Mononuclear cell (primary cell): ENCODE results near the gene LRP1B. TPM values are rescaled to one million over a fixed set of nuclear protein-coding genes. Genes with fewer than 3 reads are reported as not detected.

Experiments used
- H3K27me3 ChIP-seq: 2 replicates; pipeline ENCODE4 v1.6.0; 2011; ENCODE audit warnings: low read length, control low read depth; ENCODE audit not compliant: insufficient read depth
- H3K4me1 ChIP-seq: 2 replicates; pipeline ENCODE4 v1.5.1; 2011; ENCODE audit warnings: mild to moderate bottlenecking, low read length, control low read depth; ENCODE audit not compliant: insufficient read depth
- H3K4me3 ChIP-seq: 2 replicates; pipeline ENCODE4 v1.5.1; 2011; ENCODE audit warnings: mild to moderate bottlenecking, low read length, moderate library complexity
- H3K9me3 ChIP-seq: 2 replicates; pipeline ENCODE4 v1.5.1; 2011; ENCODE audit warnings: low read depth, mild to moderate bottlenecking, control low read depth, low read length
- total RNA-seq: library from RNA; depleted of rRNA; stranded (reverse); fragments of >200 nt; gene quantifications from one replicate; pipeline ENCODE4 v1.2.3, GENCODE V29; 2012

LRP1B gene
- total RNA-seq, 1 donor: under 0.01 TPM

- Histone ChIP-seq H3K4me3 (no peak overlapping the region), H3K27me3 (no peaks in the 10 kb centered on the region), H3K9me3 (no peaks in the 10 kb centered on the region), H3K4me1 (no peaks in the 10 kb centered on the region)
Measured at GRCh38 chr2:142076317-142076716, 54.5 kb downstream of the LRP1B start.

- H3K4me1 ChIP-seq: no peaks in the 10 kb centered on the region
- no peaks in the 10 kb centered on the region for H3K9me3 ChIP-seq
- no peaks in the 10 kb centered on the region for H3K27me3 ChIP-seq
- no peak overlapping the region for H3K4me3 ChIP-seq
Measured at GRCh38 chr2:142075826-142076225, 55.0 kb downstream of the LRP1B start.

- H3K4me1 ChIP-seq: no peaks in the 10 kb centered on the region
- H3K9me3 ChIP-seq: no peaks in the 10 kb centered on the region
- no peak overlapping the region for H3K4me3 ChIP-seq
- H3K27me3 ChIP-seq: no peaks in the 10 kb centered on the region
Measured at GRCh38 chr2:142069251-142069888, 61.4 kb downstream of the LRP1B start.

GRCh38 chr2:142065700-142066099, 65.1 kb downstream of the LRP1B start:
- Histone ChIP-seq H3K4me3 (no peak overlapping the region), H3K27me3 (no peaks in the 10 kb centered on the region), H3K4me1 (no peaks in the 10 kb centered on the region), H3K9me3 (no peaks in the 10 kb centered on the region)

GRCh38 chr2:142065156-142065555, 65.7 kb downstream of the LRP1B start:
- Histone ChIP-seq H3K4me1 (no peaks in the 10 kb centered on the region), H3K27me3 (no peaks in the 10 kb centered on the region), H3K9me3 (no peaks in the 10 kb centered on the region), H3K4me3 (no peak overlapping the region)

GRCh38 chr2:142061733-142062132, 69.1 kb downstream of the LRP1B start:
- no peaks in the 10 kb centered on the region for H3K4me1 ChIP-seq
- H3K4me3 ChIP-seq: no peak overlapping the region
- no peaks in the 10 kb centered on the region for H3K9me3 ChIP-seq
- H3K27me3 ChIP-seq: no peaks in the 10 kb centered on the region

GRCh38 chr2:142058149-142058548, 72.7 kb downstream of the LRP1B start:
- no peak overlapping the region for H3K4me3 ChIP-seq

GRCh38 chr2:142056784-142057183, 74.0 kb downstream of the LRP1B start:
- Histone ChIP-seq H3K9me3 (no peaks in the 10 kb centered on the region), H3K27me3 (no peaks in the 10 kb centered on the region), H3K4me3 (no peak overlapping the region), H3K4me1 (no peaks in the 10 kb centered on the region)

More at GRCh38 chr2:142058149-142058548, 72.7 kb downstream of the LRP1B start:
- H3K27me3 ChIP-seq: no peaks in the 10 kb centered on the region
- H3K4me1 ChIP-seq: no peaks in the 10 kb centered on the region
- no peaks in the 10 kb centered on the region for H3K9me3 ChIP-seq

- H3K9me3 ChIP-seq: no peaks in the 10 kb centered on the region
- no peaks in the 10 kb centered on the region for H3K27me3 ChIP-seq
- no peaks in the 10 kb centered on the region for H3K4me1 ChIP-seq
- no peak overlapping the region for H3K4me3 ChIP-seq
Measured at GRCh38 chr2:142052220-142052863, 78.5 kb downstream of the LRP1B start.

GRCh38 chr2:142048581-142048980, 82.2 kb downstream of the LRP1B start:
- Histone ChIP-seq H3K27me3 (no peaks in the 10 kb centered on the region), H3K4me1 (no peaks in the 10 kb centered on the region), H3K4me3 (no peak overlapping the region), H3K9me3 (no peaks in the 10 kb centered on the region)

GRCh38 chr2:142045641-142046040, 85.2 kb downstream of the LRP1B start:
- no peaks in the 10 kb centered on the region for H3K27me3 ChIP-seq
- H3K4me1 ChIP-seq: no peaks in the 10 kb centered on the region
- H3K9me3 ChIP-seq: no peaks in the 10 kb centered on the region
- H3K4me3 ChIP-seq: no peak overlapping the region

GRCh38 chr2:142044197-142044596, 86.6 kb downstream of the LRP1B start:
- H3K9me3 ChIP-seq: no peaks in the 10 kb centered on the region
- no peaks in the 10 kb centered on the region for H3K27me3 ChIP-seq
- no peaks in the 10 kb centered on the region for H3K4me1 ChIP-seq
- no peak overlapping the region for H3K4me3 ChIP-seq

- Histone ChIP-seq H3K4me3 (no peak overlapping the region), H3K27me3 (no peaks in the 10 kb centered on the region), H3K4me1 (no peaks in the 10 kb centered on the region), H3K9me3 (no peaks in the 10 kb centered on the region)
Measured at GRCh38 chr2:142042536-142043199, 88.1 kb downstream of the LRP1B start.

GRCh38 chr2:142041996-142042395, 88.8 kb downstream of the LRP1B start:
- Histone ChIP-seq H3K27me3 (no peaks in the 10 kb centered on the region), H3K9me3 (no peaks in the 10 kb centered on the region), H3K4me3 (no peak overlapping the region), H3K4me1 (no peaks in the 10 kb centered on the region)

GRCh38 chr2:142041105-142041504, 89.7 kb downstream of the LRP1B start:
- H3K9me3 ChIP-seq: no peaks in the 10 kb centered on the region
- no peaks in the 10 kb centered on the region for H3K4me1 ChIP-seq
- H3K4me3 ChIP-seq: no peak overlapping the region
- no peaks in the 10 kb centered on the region for H3K27me3 ChIP-seq
